ENCODE results near the gene AGFG2.
"Not testable (repeated sequence)": the region's sequence is repeated elsewhere in the genome, so short reads cannot be mapped to it uniquely, and the experiment has no call there.

The AGFG2 gene

GRCh38 chr7:100532165-100533022 lies 6.6 kb upstream of the AGFG2 start:
- DNase-seq: no peak
- Histone ChIP-seq H3K27ac (ENCODE audit: low read length, poor library complexity, severe bottlenecking) (no peak overlapping the region), H3K4ac (ENCODE audit: low read depth in 1 of 2, low read length in 2 of 2) (no peak overlapping the region), H4K8ac (ENCODE audit: low read length) (no peak overlapping the region), H3K14ac (ENCODE audit: low read length in 2 of 2) (no peak overlapping the region), H3K9ac (ENCODE audit: low read length) (no peak overlapping the region), H3K23ac (ENCODE audit: low read length in 2 of 2) (no peak overlapping the region), H2AK5ac (ENCODE audit: low read length, severe bottlenecking) (no peak overlapping the region), H4K91ac (ENCODE audit: low read length) (no peak overlapping the region), H3K4me3 (ENCODE audit: insufficient read depth in 1 of 2, low read depth in 1 of 2, low read length in 2 of 2) (no peak overlapping the region), H3K9me3 (ENCODE audit: control insufficient read depth, low read length) (no peaks in the 10 kb centered on the region), H3K18ac (ENCODE audit: low read depth in 1 of 2, low read length in 2 of 2) (no peak overlapping the region), H3K27me3 (ENCODE audit: control insufficient read depth in 1 of 2, insufficient read depth in 1 of 2, low read length in 2 of 2) (peaks cover 0 to 3% of the 10 kb centered on the region in 2 experiments), H2BK5ac (ENCODE audit: low read depth, low read length, poor library complexity, severe bottlenecking) (no peak overlapping the region), H3K36me3 (ENCODE audit: control insufficient read depth in 1 of 2, insufficient read depth in 2 of 2, low read depth in 1 of 2, low read length in 2 of 2) (no peaks in the 10 kb centered on the region), H3K4me1 (ENCODE audit: control insufficient read depth, insufficient read depth, low read depth, low read length) (no peaks in the 10 kb centered on the region), H3K79me1 (replicated peaks; ENCODE audit: low read length, poor library complexity, severe bottlenecking) (no peaks in the 10 kb centered on the region), H3K4me2 (ENCODE audit: low read length, poor library complexity, severe bottlenecking) (no peak overlapping the region), H2BK120ac (ENCODE audit: low read depth, low read length) (no peak overlapping the region), H2BK12ac (ENCODE audit: low read length in 2 of 2) (no peak overlapping the region), H2AFZ (ENCODE audit: low read depth, low read length) (no peak overlapping the region), H2BK15ac (ENCODE audit: low read depth, poor library complexity, severe bottlenecking) (no peak overlapping the region)
- WGBS: 90% methylated on average over 13 of the region's 14 CpGs

- 94% methylated on average over 7 of the region's 9 CpGs for WGBS
- not testable (repeated sequence) for H3K4ac ChIP-seq (ENCODE audit: low read depth in 1 of 2, low read length in 2 of 2); H4K8ac ChIP-seq (ENCODE audit: low read length); DNase-seq; H2BK120ac ChIP-seq (ENCODE audit: low read depth, low read length); H3K27ac ChIP-seq (ENCODE audit: low read length, poor library complexity, severe bottlenecking); H2BK12ac ChIP-seq (ENCODE audit: low read length in 2 of 2); H2BK15ac ChIP-seq (ENCODE audit: low read depth, poor library complexity, severe bottlenecking); H3K4me2 ChIP-seq (ENCODE audit: low read length, poor library complexity, severe bottlenecking); H3K9ac ChIP-seq (ENCODE audit: low read length); H3K23ac ChIP-seq (ENCODE audit: low read length in 2 of 2); H3K4me3 ChIP-seq (ENCODE audit: insufficient read depth in 1 of 2, low read depth in 1 of 2, low read length in 2 of 2); H3K27me3 ChIP-seq (ENCODE audit: control insufficient read depth in 1 of 2, insufficient read depth in 1 of 2, low read length in 2 of 2); H3K9me3 ChIP-seq (ENCODE audit: control insufficient read depth, low read length); H3K18ac ChIP-seq (ENCODE audit: low read depth in 1 of 2, low read length in 2 of 2); H2BK5ac ChIP-seq (ENCODE audit: low read depth, low read length, poor library complexity, severe bottlenecking); H4K91ac ChIP-seq (ENCODE audit: low read length); H3K14ac ChIP-seq (ENCODE audit: low read length in 2 of 2); H3K79me1 ChIP-seq (replicated peaks; ENCODE audit: low read length, poor library complexity, severe bottlenecking); H2AFZ ChIP-seq (ENCODE audit: low read depth, low read length); H2AK5ac ChIP-seq (ENCODE audit: low read length, severe bottlenecking); H3K36me3 ChIP-seq (ENCODE audit: control insufficient read depth in 1 of 2, insufficient read depth in 2 of 2, low read depth in 1 of 2, low read length in 2 of 2)
- peaks cover 10% of the 10 kb centered on the region for H3K4me1 ChIP-seq (ENCODE audit: control insufficient read depth, insufficient read depth, low read depth, low read length)
These were observed 3.0 kb upstream of the AGFG2 start for GRCh38 chr7:100535982-100536381.

- H2BK120ac ChIP-seq (ENCODE audit: low read depth, low read length); H2BK12ac ChIP-seq (ENCODE audit: low read length in 2 of 2); DNase-seq; H4K91ac ChIP-seq (ENCODE audit: low read length); H3K4ac ChIP-seq (ENCODE audit: low read depth in 1 of 2, low read length in 2 of 2); H3K18ac ChIP-seq (ENCODE audit: low read depth in 1 of 2, low read length in 2 of 2); H3K14ac ChIP-seq (ENCODE audit: low read length in 2 of 2); H2BK5ac ChIP-seq (ENCODE audit: low read depth, low read length, poor library complexity, severe bottlenecking); H3K4me2 ChIP-seq (ENCODE audit: low read length, poor library complexity, severe bottlenecking); H3K4me3 ChIP-seq (ENCODE audit: insufficient read depth in 1 of 2, low read depth in 1 of 2, low read length in 2 of 2); H2AK5ac ChIP-seq (ENCODE audit: low read length, severe bottlenecking); H3K23ac ChIP-seq (ENCODE audit: low read length in 2 of 2); H3K9ac ChIP-seq (ENCODE audit: low read length); H3K9me3 ChIP-seq (ENCODE audit: control insufficient read depth, low read length); H3K36me3 ChIP-seq (ENCODE audit: control insufficient read depth in 1 of 2, insufficient read depth in 2 of 2, low read depth in 1 of 2, low read length in 2 of 2); H4K8ac ChIP-seq (ENCODE audit: low read length); H2BK15ac ChIP-seq (ENCODE audit: low read depth, poor library complexity, severe bottlenecking); H2AFZ ChIP-seq (ENCODE audit: low read depth, low read length); H3K27me3 ChIP-seq (ENCODE audit: control insufficient read depth in 1 of 2, insufficient read depth in 1 of 2, low read length in 2 of 2); H3K27ac ChIP-seq (ENCODE audit: low read length, poor library complexity, severe bottlenecking): not testable (repeated sequence)
- Histone ChIP-seq H3K4me1 (ENCODE audit: control insufficient read depth, insufficient read depth, low read depth, low read length) (peaks cover 10% of the 10 kb centered on the region), H3K79me1 (replicated peaks; ENCODE audit: low read length, poor library complexity, severe bottlenecking) (peaks cover 14% of the 10 kb centered on the region)
- 100% methylated on average over 1 of the region's 2 CpGs for WGBS
These were observed 2.3 kb upstream of the AGFG2 start for GRCh38 chr7:100536695-100537094.

GRCh38 chr7:100538348-100538653 lies 702 bp upstream of the AGFG2 start:
- no peaks in the 10 kb centered on the region for H3K9me3 ChIP-seq (ENCODE audit: control insufficient read depth, low read length)
- no peak for DNase-seq
- H3K27me3 ChIP-seq (ENCODE audit: control insufficient read depth in 1 of 2, insufficient read depth in 1 of 2, low read length in 2 of 2): peaks cover 0 to 1% of the 10 kb centered on the region in 2 experiments
- peaks cover 10% of the 10 kb centered on the region for H3K4me1 ChIP-seq (ENCODE audit: control insufficient read depth, insufficient read depth, low read depth, low read length)
- H2AFZ ChIP-seq (ENCODE audit: low read depth, low read length): peak overlapping the region; percentile 88
- 20% methylated on average over 7 of the region's 8 CpGs for WGBS
- no peaks in the 10 kb centered on the region for H3K36me3 ChIP-seq (ENCODE audit: control insufficient read depth in 1 of 2, insufficient read depth in 2 of 2, low read depth in 1 of 2, low read length in 2 of 2)
- H4K8ac ChIP-seq (ENCODE audit: low read length): no peak overlapping the region
- H3K4me3 ChIP-seq (ENCODE audit: insufficient read depth in 1 of 2, low read depth in 1 of 2, low read length in 2 of 2): peak overlapping the region in 1 of 2 experiments; percentile 80
- no peak overlapping the region for H2BK12ac ChIP-seq (ENCODE audit: low read length in 2 of 2)
- no peak overlapping the region for H3K27ac ChIP-seq (ENCODE audit: low read length, poor library complexity, severe bottlenecking)
- H3K23ac ChIP-seq (ENCODE audit: low read length in 2 of 2): no peak overlapping the region
- H2BK15ac ChIP-seq (ENCODE audit: low read depth, poor library complexity, severe bottlenecking): no peak overlapping the region
- no peak overlapping the region for H2AK5ac ChIP-seq (ENCODE audit: low read length, severe bottlenecking)
- H2BK120ac ChIP-seq (ENCODE audit: low read depth, low read length): no peak overlapping the region
- H3K79me1 ChIP-seq (replicated peaks; ENCODE audit: low read length, poor library complexity, severe bottlenecking): peaks cover 21% of the 10 kb centered on the region
- peak overlapping the region; percentile 91 for H3K4me2 ChIP-seq (ENCODE audit: low read length, poor library complexity, severe bottlenecking)
- no peak overlapping the region for H4K91ac ChIP-seq (ENCODE audit: low read length)
- H2BK5ac ChIP-seq (ENCODE audit: low read depth, low read length, poor library complexity, severe bottlenecking): no peak overlapping the region
- H3K4ac ChIP-seq (ENCODE audit: low read depth in 1 of 2, low read length in 2 of 2): no peak overlapping the region
- H3K14ac ChIP-seq (ENCODE audit: low read length in 2 of 2): no peak overlapping the region
- H3K18ac ChIP-seq (ENCODE audit: low read depth in 1 of 2, low read length in 2 of 2): no peak overlapping the region
- peak overlapping the region; percentile 65 for H3K9ac ChIP-seq (ENCODE audit: low read length)
